ENCODE results near the gene NOTUM. TPM values are rescaled to one million over a fixed set of nuclear protein-coding genes. Genes with fewer than 3 reads are reported as not detected.

NOTUM gene
- polyA plus RNA-seq, 1 experiment: 0.06 TPM

GRCh38 chr17:82004517-82005455 is 43.8 kb upstream of the NOTUM start:
- CTCF ChIA-PET: interaction anchor here (0.9 to 4.5 kb wide), 6 partner anchors 9 to 296 kb away, joined by 3 to 28 read pairs (median 4); partner anchors contain the start of gene NOTUM
- POLR2A ChIA-PET: interaction anchor here (1.5 kb wide), 1 partner anchor 13 kb away, joined by 4 read pairs; no protein-coding TSS in a partner anchor
- Histone ChIP-seq H3K36me3 (ENCODE audit: control insufficient read depth, insufficient read depth, low read length) (no peaks in the 10 kb centered on the region; the same call in 1 of the 2 replicates), H3K4me3 (ENCODE audit: low read depth, low read length) (no peak overlapping the region), H3K27me3 (ENCODE audit: control insufficient read depth, insufficient read depth, low read length) (no peaks in the 10 kb centered on the region)
- no peak for TF ChIP-seq CTCF (IDR thresholded peaks at IDR 0.05; ENCODE audit: insufficient read depth, low read depth, low read length)
- no peak for DNase-seq (ENCODE audit: low read depth)

- ChIA-PET POLR2A (interaction anchor here (0.7 to 1.5 kb wide), 2 partner anchors 12 to 71 kb away, joined by 3 to 4 read pairs; no protein-coding TSS in a partner anchor), CTCF (interaction anchor here (0.7 to 4.5 kb wide), 10 partner anchors 8 to 297 kb away, joined by 3 to 28 read pairs (median 4); partner anchors contain the start of genes DCXR and NOTUM)
- Histone ChIP-seq H3K36me3 (ENCODE audit: control insufficient read depth, insufficient read depth, low read length) (no peaks in the 10 kb centered on the region; the same call in 1 of the 2 replicates), H3K27me3 (ENCODE audit: control insufficient read depth, insufficient read depth, low read length) (no peaks in the 10 kb centered on the region), H3K4me3 (ENCODE audit: low read depth, low read length) (no peak overlapping the region)
- peak; percentile 15; the same call in 1 of the 2 replicates for TF ChIP-seq CTCF (IDR thresholded peaks at IDR 0.05; ENCODE audit: insufficient read depth, low read depth, low read length)
- peak; percentile 87 for DNase-seq (ENCODE audit: low read depth)
These were observed 42.7 kb upstream of the NOTUM start for GRCh38 chr17:82003411-82004381.

GRCh38 chr17:82001571-82002056 is 40.6 kb upstream of the NOTUM start:
- TF ChIP-seq CTCF (IDR thresholded peaks at IDR 0.05; ENCODE audit: insufficient read depth, low read depth, low read length): no peak
- Histone ChIP-seq H3K27me3 (ENCODE audit: control insufficient read depth, insufficient read depth, low read length) (no peaks in the 10 kb centered on the region), H3K4me3 (ENCODE audit: low read depth, low read length) (no peak overlapping the region), H3K36me3 (ENCODE audit: control insufficient read depth, insufficient read depth, low read length) (no peaks in the 10 kb centered on the region; the same call in 1 of the 2 replicates)
- no peak for DNase-seq (ENCODE audit: low read depth)
- ChIA-PET POLR2A (no interaction called here), CTCF (interaction anchor here (4.5 kb wide), 1 partner anchor 18 kb away, joined by 28 read pairs; no protein-coding TSS in a partner anchor)

- Histone ChIP-seq H3K4me3 (ENCODE audit: low read depth, low read length) (no peak overlapping the region), H3K36me3 (ENCODE audit: control insufficient read depth, insufficient read depth, low read length) (no peaks in the 10 kb centered on the region; the same call in none of the 2 replicates), H3K27me3 (ENCODE audit: control insufficient read depth, insufficient read depth, low read length) (no peaks in the 10 kb centered on the region)
- no peak for DNase-seq (ENCODE audit: low read depth)
- ChIA-PET CTCF (no interaction called here), POLR2A (no interaction called here)
- no peak for TF ChIP-seq CTCF (IDR thresholded peaks at IDR 0.05; ENCODE audit: insufficient read depth, low read depth, low read length)
These were observed 40.0 kb upstream of the NOTUM start for GRCh38 chr17:82000803-82001570.

Data from BJ (cell line).